ENCODE results near the gene OTOGL.
A peak's percentile ranks its signal among the peaks of the same experiment; 100 is the strongest.

Gene OTOGL

DNA sequence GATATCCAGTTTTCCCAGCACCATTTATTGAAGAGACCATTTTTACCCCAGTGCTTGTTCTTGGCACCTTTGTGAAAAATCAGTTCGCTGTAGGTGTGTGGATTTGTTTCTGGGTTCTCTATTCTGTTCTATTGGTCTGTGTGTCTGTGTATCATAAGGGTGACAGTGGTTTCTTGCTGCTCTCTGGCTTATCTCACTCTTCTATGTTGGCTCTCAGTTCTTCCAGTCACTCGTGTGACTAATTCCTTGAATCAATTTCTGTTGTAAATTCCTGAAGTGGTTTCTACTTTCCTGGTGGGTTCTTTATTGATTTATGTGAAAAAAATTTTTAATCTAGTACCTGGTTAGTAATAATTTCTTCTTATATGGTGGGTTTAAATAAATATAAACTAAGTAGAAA, 58.3 kb downstream of the OTOGL start:
- TF ChIP-seq ISL1 (CRISPR knock-in tag; IDR thresholded peaks at IDR 0.05), result no peak
- no peak for TF ChIP-seq ZFP30 (CRISPR knock-in tag; IDR thresholded peaks at IDR 0.05)
- TF ChIP-seq, protein P1, sequence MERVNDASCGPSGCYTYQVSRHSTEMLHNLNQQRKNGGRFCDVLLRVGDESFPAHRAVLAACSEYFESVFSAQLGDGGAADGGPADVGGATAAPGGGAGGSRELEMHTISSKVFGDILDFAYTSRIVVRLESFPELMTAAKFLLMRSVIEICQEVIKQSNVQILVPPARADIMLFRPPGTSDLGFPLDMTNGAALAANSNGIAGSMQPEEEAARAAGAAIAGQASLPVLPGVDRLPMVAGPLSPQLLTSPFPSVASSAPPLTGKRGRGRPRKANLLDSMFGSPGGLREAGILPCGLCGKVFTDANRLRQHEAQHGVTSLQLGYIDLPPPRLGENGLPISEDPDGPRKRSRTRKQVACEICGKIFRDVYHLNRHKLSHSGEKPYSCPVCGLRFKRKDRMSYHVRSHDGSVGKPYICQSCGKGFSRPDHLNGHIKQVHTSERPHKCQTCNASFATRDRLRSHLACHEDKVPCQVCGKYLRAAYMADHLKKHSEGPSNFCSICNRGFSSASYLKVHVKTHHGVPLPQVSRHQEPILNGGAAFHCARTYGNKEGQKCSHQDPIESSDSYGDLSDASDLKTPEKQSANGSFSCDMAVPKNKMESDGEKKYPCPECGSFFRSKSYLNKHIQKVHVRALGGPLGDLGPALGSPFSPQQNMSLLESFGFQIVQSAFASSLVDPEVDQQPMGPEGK (CRISPR knock-in tag; IDR thresholded peaks at IDR 0.05; ENCODE audit: borderline replicate concordance), result no peak
- TF ChIP-seq RARB (CRISPR knock-in tag; IDR thresholded peaks at IDR 0.05), result no peak
- TF ChIP-seq, protein P2, sequence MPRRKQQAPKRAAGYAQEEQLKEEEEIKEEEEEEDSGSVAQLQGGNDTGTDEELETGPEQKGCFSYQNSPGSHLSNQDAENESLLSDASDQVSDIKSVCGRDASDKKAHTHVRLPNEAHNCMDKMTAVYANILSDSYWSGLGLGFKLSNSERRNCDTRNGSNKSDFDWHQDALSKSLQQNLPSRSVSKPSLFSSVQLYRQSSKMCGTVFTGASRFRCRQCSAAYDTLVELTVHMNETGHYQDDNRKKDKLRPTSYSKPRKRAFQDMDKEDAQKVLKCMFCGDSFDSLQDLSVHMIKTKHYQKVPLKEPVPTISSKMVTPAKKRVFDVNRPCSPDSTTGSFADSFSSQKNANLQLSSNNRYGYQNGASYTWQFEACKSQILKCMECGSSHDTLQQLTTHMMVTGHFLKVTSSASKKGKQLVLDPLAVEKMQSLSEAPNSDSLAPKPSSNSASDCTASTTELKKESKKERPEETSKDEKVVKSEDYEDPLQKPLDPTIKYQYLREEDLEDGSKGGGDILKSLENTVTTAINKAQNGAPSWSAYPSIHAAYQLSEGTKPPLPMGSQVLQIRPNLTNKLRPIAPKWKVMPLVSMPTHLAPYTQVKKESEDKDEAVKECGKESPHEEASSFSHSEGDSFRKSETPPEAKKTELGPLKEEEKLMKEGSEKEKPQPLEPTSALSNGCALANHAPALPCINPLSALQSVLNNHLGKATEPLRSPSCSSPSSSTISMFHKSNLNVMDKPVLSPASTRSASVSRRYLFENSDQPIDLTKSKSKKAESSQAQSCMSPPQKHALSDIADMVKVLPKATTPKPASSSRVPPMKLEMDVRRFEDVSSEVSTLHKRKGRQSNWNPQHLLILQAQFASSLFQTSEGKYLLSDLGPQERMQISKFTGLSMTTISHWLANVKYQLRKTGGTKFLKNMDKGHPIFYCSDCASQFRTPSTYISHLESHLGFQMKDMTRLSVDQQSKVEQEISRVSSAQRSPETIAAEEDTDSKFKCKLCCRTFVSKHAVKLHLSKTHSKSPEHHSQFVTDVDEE (CRISPR knock-in tag; IDR thresholded peaks at IDR 0.05), result no peak
- no peak for TF ChIP-seq ZNF565 (CRISPR knock-in tag; conservative IDR thresholded peaks at IDR 0.05; ENCODE audit: low read depth)
- no peak for TF ChIP-seq ARNTL (CRISPR knock-in tag; IDR thresholded peaks at IDR 0.05; ENCODE audit: borderline replicate concordance, low read depth)
- no peak for TF ChIP-seq ESRRG (CRISPR knock-in tag; IDR thresholded peaks at IDR 0.05)
- TF ChIP-seq GLIS3 (CRISPR knock-in tag; IDR thresholded peaks at IDR 0.05), result no peak
- TF ChIP-seq, protein P3, sequence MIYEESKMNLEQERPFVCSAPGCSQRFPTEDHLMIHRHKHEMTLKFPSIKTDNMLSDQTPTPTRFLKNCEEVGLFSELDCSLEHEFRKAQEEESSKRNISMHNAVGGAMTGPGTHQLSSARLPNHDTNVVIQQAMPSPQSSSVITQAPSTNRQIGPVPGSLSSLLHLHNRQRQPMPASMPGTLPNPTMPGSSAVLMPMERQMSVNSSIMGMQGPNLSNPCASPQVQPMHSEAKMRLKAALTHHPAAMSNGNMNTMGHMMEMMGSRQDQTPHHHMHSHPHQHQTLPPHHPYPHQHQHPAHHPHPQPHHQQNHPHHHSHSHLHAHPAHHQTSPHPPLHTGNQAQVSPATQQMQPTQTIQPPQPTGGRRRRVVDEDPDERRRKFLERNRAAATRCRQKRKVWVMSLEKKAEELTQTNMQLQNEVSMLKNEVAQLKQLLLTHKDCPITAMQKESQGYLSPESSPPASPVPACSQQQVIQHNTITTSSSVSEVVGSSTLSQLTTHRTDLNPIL (CRISPR knock-in tag; IDR thresholded peaks at IDR 0.05; ENCODE audit: low read depth), result no peak
- peak; percentile 80 for ATAC-seq

DNA sequence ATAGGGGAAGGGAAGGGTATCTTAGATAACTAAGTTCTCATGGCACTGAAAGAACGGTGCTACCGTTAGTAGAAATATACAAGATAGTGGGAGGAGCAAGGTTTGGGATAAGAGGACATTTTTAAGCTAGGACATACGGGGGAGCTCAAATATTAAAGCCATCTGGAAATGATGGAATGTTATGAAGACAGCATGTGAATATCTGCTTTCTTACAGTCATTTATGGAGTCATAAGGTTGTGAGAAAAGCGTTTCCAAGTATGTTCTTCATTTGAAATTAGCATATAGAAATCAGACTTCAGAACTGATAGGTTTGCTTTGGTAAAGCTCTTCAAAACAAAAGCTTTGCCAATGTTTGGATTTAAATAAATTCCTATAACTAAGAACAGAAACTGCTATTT, 62.3 kb downstream of the OTOGL start:
- TF ChIP-seq BACH2 (CRISPR knock-in tag; IDR thresholded peaks at IDR 0.05; ENCODE audit: borderline replicate concordance) (no peak), ZNF70 (CRISPR knock-in tag; IDR thresholded peaks at IDR 0.05) (no peak), ARNTL (CRISPR knock-in tag; IDR thresholded peaks at IDR 0.05; ENCODE audit: borderline replicate concordance, low read depth) (no peak), CSDC2 (CRISPR knock-in tag; IDR thresholded peaks at IDR 0.05) (no peak), OSR1 (CRISPR knock-in tag; IDR thresholded peaks at IDR 0.05) (no peak), ISL1 (CRISPR knock-in tag; IDR thresholded peaks at IDR 0.05) (no peak), TOX (CRISPR knock-in tag; IDR thresholded peaks at IDR 0.05; ENCODE audit: borderline replicate concordance) (no peak), PPARA (CRISPR knock-in tag; IDR thresholded peaks at IDR 0.05; ENCODE audit: borderline replicate concordance) (no peak), ESRRG (CRISPR knock-in tag; IDR thresholded peaks at IDR 0.05) (no peak), ZFP30 (CRISPR knock-in tag; IDR thresholded peaks at IDR 0.05) (no peak), TCF4 (CRISPR knock-in tag; IDR thresholded peaks at IDR 0.05; ENCODE audit: borderline replicate concordance) (no peak), ZNF565 (CRISPR knock-in tag; conservative IDR thresholded peaks at IDR 0.05; ENCODE audit: low read depth) (no peak), ZC3H10 (CRISPR knock-in tag; IDR thresholded peaks at IDR 0.05) (no peak), SNAI2 (CRISPR knock-in tag; IDR thresholded peaks at IDR 0.05) (no peak), RARB (CRISPR knock-in tag; IDR thresholded peaks at IDR 0.05) (no peak)
- TF ChIP-seq, protein P4, sequence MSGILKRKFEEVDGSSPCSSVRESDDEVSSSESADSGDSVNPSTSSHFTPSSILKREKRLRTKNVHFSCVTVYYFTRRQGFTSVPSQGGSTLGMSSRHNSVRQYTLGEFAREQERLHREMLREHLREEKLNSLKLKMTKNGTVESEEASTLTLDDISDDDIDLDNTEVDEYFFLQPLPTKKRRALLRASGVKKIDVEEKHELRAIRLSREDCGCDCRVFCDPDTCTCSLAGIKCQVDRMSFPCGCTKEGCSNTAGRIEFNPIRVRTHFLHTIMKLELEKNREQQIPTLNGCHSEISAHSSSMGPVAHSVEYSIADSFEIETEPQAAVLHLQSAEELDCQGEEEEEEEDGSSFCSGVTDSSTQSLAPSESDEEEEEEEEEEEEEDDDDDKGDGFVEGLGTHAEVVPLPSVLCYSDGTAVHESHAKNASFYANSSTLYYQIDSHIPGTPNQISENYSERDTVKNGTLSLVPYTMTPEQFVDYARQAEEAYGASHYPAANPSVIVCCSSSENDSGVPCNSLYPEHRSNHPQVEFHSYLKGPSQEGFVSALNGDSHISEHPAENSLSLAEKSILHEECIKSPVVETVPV (CRISPR knock-in tag; IDR thresholded peaks at IDR 0.05), result no peak
- TF ChIP-seq, protein P3 (CRISPR knock-in tag; IDR thresholded peaks at IDR 0.05; ENCODE audit: low read depth), result no peak
- TF ChIP-seq, protein P1 (CRISPR knock-in tag; IDR thresholded peaks at IDR 0.05; ENCODE audit: borderline replicate concordance), result no peak
- TF ChIP-seq, protein P5, sequence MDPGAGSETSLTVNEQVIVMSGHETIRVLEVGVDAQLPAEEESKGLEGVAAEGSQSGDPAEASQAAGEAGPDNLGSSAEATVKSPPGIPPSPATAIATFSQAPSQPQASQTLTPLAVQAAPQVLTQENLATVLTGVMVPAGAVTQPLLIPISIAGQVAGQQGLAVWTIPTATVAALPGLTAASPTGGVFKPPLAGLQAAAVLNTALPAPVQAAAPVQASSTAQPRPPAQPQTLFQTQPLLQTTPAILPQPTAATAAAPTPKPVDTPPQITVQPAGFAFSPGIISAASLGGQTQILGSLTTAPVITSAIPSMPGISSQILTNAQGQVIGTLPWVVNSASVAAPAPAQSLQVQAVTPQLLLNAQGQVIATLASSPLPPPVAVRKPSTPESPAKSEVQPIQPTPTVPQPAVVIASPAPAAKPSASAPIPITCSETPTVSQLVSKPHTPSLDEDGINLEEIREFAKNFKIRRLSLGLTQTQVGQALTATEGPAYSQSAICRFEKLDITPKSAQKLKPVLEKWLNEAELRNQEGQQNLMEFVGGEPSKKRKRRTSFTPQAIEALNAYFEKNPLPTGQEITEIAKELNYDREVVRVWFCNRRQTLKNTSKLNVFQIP (CRISPR knock-in tag; IDR thresholded peaks at IDR 0.05; ENCODE audit: borderline replicate concordance, low read depth), result no peak
- peak; percentile 65 for ATAC-seq
